ENCODE measurements around the gene B3GAT1. TPM values are rescaled to one million over a fixed set of nuclear protein-coding genes. Genes with fewer than 3 reads are reported as not detected.
"Not testable (repeated sequence)": the region's sequence is repeated elsewhere in the genome, so short reads cannot be mapped to it uniquely, and the experiment has no call there.

The B3GAT1 gene
- total RNA-seq, 1 experiment from 2014 or later: 0.05 TPM

- DNase-seq (ENCODE audit: extremely low read depth, low read depth): no peak
These were observed 53.1 kb downstream of the B3GAT1 start for GRCh38 chr11:134358856-134359490.

GRCh38 chr11:134358165-134358855 is 53.7 kb downstream of the B3GAT1 start:
- DNase-seq (ENCODE audit: extremely low read depth, low read depth): no peak

GRCh38 chr11:134357545-134357839 is 54.5 kb downstream of the B3GAT1 start:
- DNase-seq (ENCODE audit: extremely low read depth, low read depth): no peak

GRCh38 chr11:134356656-134357544 is 55.1 kb downstream of the B3GAT1 start:
- no peak for DNase-seq (ENCODE audit: extremely low read depth, low read depth)

- no peak for DNase-seq (ENCODE audit: extremely low read depth, low read depth)
These were observed 56.4 kb downstream of the B3GAT1 start for GRCh38 chr11:134355656-134356055.

- no peak for DNase-seq (ENCODE audit: extremely low read depth, low read depth)
These were observed 56.9 kb downstream of the B3GAT1 start for GRCh38 chr11:134355136-134355535.

- no peak for DNase-seq (ENCODE audit: extremely low read depth, low read depth)
These were observed 59.9 kb downstream of the B3GAT1 start for GRCh38 chr11:134352111-134352510.

- DNase-seq (ENCODE audit: extremely low read depth, low read depth): no peak
These were observed 61.7 kb downstream of the B3GAT1 start for GRCh38 chr11:134350381-134350780.

- no peak for DNase-seq (ENCODE audit: extremely low read depth, low read depth)
These were observed 62.2 kb downstream of the B3GAT1 start for GRCh38 chr11:134349802-134350355.

- no peak for DNase-seq (ENCODE audit: extremely low read depth, low read depth)
These were observed 62.8 kb downstream of the B3GAT1 start for GRCh38 chr11:134349109-134349801.

GRCh38 chr11:134347441-134347840 is 64.6 kb downstream of the B3GAT1 start:
- no peak for DNase-seq (ENCODE audit: extremely low read depth, low read depth)

- no peak for DNase-seq (ENCODE audit: extremely low read depth, low read depth)
These were observed 65.1 kb downstream of the B3GAT1 start for GRCh38 chr11:134346976-134347350.

- no peak for DNase-seq (ENCODE audit: extremely low read depth, low read depth)
These were observed 65.7 kb downstream of the B3GAT1 start for GRCh38 chr11:134346101-134346975.

- DNase-seq (ENCODE audit: extremely low read depth, low read depth): no peak
These were observed 66.8 kb downstream of the B3GAT1 start for GRCh38 chr11:134345237-134345550.

- DNase-seq (ENCODE audit: extremely low read depth, low read depth): not testable (repeated sequence)
These were observed 67.4 kb downstream of the B3GAT1 start for GRCh38 chr11:134344497-134345236.

GRCh38 chr11:134343646-134344045 is 68.4 kb downstream of the B3GAT1 start:
- DNase-seq (ENCODE audit: extremely low read depth, low read depth): no peak

- no peak for DNase-seq (ENCODE audit: extremely low read depth, low read depth)
These were observed 69.3 kb downstream of the B3GAT1 start for GRCh38 chr11:134342572-134343340.

- DNase-seq (ENCODE audit: extremely low read depth, low read depth): no peak
These were observed 70.1 kb downstream of the B3GAT1 start for GRCh38 chr11:134341805-134342571.
